Measurements from ENCODE around the gene IQSEC1. TPM values are rescaled to one million over a fixed set of nuclear protein-coding genes. Genes with fewer than 3 reads are reported as not detected.
"Not testable (repeated sequence)": the region's sequence is repeated elsewhere in the genome, so short reads cannot be mapped to it uniquely, and the experiment has no call there.

The IQSEC1 gene
- total RNA-seq, 2 donors from 2014 or later, result 58.2 to 94.2 TPM

DNA sequence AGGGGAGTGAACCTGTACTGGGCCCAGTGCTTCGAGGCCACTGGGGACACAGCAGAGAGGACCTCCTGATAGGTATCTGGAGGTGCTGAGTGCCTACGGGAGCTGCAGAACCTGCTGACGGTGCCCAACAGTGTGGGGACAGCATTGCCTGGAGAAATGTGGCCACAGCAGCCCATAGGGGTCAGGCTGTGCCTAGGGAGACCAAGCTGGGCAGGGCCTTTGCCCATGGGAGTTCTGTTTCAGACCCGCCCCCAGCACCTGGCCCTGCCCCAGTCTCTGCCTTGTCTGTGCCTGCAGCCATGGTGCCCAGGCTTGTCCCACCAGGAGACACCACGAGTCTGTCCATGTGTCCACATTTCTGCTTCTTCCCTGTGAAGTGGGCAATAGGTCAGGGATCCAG lies 216.6 kb downstream of the IQSEC1 start:
- H3K4me3 ChIP-seq, result no peak overlapping the region
- intact Hi-C loops (cut with DNase I), result no loop called here
- H3K9me3 ChIP-seq, result no peaks in the 10 kb centered on the region
- H3K36me3 ChIP-seq, result no peaks in the 10 kb centered on the region
- no peak overlapping the region for H3K27ac ChIP-seq
- no peak for TF ChIP-seq POLR2AphosphoS5 (IDR thresholded peaks at IDR 0.05)
- TF ChIP-seq POLR2A (IDR thresholded peaks at IDR 0.05), result no peak
- TF ChIP-seq, protein P1, sequence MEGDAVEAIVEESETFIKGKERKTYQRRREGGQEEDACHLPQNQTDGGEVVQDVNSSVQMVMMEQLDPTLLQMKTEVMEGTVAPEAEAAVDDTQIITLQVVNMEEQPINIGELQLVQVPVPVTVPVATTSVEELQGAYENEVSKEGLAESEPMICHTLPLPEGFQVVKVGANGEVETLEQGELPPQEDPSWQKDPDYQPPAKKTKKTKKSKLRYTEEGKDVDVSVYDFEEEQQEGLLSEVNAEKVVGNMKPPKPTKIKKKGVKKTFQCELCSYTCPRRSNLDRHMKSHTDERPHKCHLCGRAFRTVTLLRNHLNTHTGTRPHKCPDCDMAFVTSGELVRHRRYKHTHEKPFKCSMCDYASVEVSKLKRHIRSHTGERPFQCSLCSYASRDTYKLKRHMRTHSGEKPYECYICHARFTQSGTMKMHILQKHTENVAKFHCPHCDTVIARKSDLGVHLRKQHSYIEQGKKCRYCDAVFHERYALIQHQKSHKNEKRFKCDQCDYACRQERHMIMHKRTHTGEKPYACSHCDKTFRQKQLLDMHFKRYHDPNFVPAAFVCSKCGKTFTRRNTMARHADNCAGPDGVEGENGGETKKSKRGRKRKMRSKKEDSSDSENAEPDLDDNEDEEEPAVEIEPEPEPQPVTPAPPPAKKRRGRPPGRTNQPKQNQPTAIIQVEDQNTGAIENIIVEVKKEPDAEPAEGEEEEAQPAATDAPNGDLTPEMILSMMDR (IDR thresholded peaks at IDR 0.05), result no peak
- no peaks in the 10 kb centered on the region for H3K27me3 ChIP-seq (replicated peaks; ENCODE audit: insufficient read depth)
- no peak for DNase-seq (ENCODE audit: low spot score)
- no peaks in the 10 kb centered on the region for H3K4me1 ChIP-seq (replicated peaks)
- 77% methylated on average over 5 of the region's 5 CpGs for WGBS

DNA sequence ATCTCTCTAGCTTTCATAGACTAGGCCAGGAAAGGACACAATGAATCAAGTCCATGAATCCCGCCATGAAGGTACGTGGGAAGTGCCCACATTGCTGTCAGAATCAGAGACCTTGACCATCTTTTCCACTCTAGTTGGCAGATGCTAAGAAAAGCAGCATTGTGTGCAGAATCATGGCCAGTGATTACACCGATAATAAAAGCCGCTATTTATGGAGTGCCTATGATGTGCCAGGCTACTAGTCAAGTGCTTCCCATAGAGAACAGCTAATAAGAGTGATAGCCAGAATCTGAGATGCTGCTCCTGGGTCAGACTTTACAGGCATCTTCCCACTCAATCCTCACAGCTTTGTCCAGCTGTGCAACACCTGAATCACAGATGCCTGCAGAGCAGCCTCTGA lies 218.7 kb downstream of the IQSEC1 start:
- no peak for DNase-seq (ENCODE audit: low spot score)
- Histone ChIP-seq H3K27me3 (replicated peaks; ENCODE audit: insufficient read depth) (no peaks in the 10 kb centered on the region), H3K9me3 (no peaks in the 10 kb centered on the region), H3K4me1 (replicated peaks) (no peaks in the 10 kb centered on the region), H3K4me3 (no peak overlapping the region), H3K27ac (no peak overlapping the region), H3K36me3 (no peaks in the 10 kb centered on the region)
- 95% methylated on average over 4 of the region's 4 CpGs for WGBS
- intact Hi-C loops (cut with DNase I), result no loop called here
- TF ChIP-seq POLR2AphosphoS5 (IDR thresholded peaks at IDR 0.05) (no peak), POLR2A (IDR thresholded peaks at IDR 0.05) (no peak)
- TF ChIP-seq, protein P1 (IDR thresholded peaks at IDR 0.05), result no peak

DNA sequence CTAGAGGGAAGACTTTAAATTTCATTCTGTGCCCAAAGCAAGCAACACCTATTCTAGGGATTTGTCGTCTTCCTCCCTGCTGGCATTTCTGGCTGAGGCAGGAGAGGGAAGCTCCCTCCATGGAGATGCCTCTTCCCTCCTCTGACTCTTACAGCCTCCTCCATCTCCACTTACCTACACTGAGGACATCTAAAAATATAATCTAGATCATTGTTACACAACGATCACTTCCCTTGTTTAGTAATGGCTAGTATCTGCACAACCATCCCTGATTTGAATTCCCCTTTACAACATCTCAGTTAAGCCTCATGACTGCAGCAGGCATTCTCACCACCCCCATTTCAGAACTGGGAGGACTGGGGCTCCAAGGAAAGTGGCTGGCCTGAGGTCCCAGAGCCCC lies 219.4 kb downstream of the IQSEC1 start:
- WGBS, result 80% methylated on average over 2 of the region's 2 CpGs
- H3K4me3 ChIP-seq; DNase-seq (ENCODE audit: low spot score); H3K4me1 ChIP-seq (replicated peaks); H3K9me3 ChIP-seq; H3K27me3 ChIP-seq (replicated peaks; ENCODE audit: insufficient read depth); H3K36me3 ChIP-seq; intact Hi-C loops (cut with DNase I); H3K27ac ChIP-seq: not testable (repeated sequence)

DNA sequence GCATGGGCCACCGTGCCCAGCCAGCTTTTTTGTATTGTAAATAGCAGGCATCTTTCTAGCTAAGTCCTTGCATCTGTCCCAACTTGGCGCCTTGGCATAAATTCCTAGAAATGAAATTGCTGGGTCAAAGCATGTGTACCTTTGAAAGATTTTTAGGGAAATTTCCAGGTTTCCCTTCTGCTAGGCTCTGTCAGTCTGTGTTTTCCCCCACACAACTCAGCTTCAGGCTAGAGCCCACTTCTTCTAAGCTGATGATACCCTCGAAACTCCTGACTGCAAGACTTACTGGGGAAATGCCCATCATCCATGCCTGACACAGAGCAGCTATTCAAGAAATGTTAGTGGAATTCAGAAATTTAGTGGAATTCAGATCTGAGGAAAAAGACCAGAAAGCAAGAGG lies 221.0 kb downstream of the IQSEC1 start:
- TF ChIP-seq POLR2AphosphoS5 (IDR thresholded peaks at IDR 0.05) (no peak), POLR2A (IDR thresholded peaks at IDR 0.05) (no peak)
- TF ChIP-seq, protein P1 (IDR thresholded peaks at IDR 0.05), result no peak
- Histone ChIP-seq H3K36me3 (no peaks in the 10 kb centered on the region), H3K27me3 (replicated peaks; ENCODE audit: insufficient read depth) (no peaks in the 10 kb centered on the region), H3K4me3 (no peak overlapping the region), H3K4me1 (replicated peaks) (no peaks in the 10 kb centered on the region), H3K27ac (no peak overlapping the region), H3K9me3 (no peaks in the 10 kb centered on the region)
- intact Hi-C loops (cut with DNase I), result no loop called here
- no peak for DNase-seq (ENCODE audit: low spot score)
- WGBS, result 75% methylated on average over 3 of the region's 3 CpGs

Small RNA genes lying within 50 kb of the gene (small RNA-seq; reads per million reads assigned to genes)
- 0 reads per million in 2 donors for gene AC034198.1
- 0 reads per million in 2 donors for gene AC069271.1

Other genes with a start within 250 kb of the IQSEC1 start
- gene RPL32, start 231.9 kb downstream of the IQSEC1 start, total RNA-seq, result 1,000 to 10,000 TPM in 1 of 2 donors, 100 to 1,000 TPM in 1; 851 to 1,881 TPM

Data from prostate gland (tissue), 2 donors.